IPS-NIHi11 (cell line): ENCODE data around the gene CSNK1D.
"Not testable (repeated sequence)": the region's sequence is repeated elsewhere in the genome, so short reads cannot be mapped to it uniquely, and the experiment has no call there.

Experiments
- DNase-seq: peaks from one replicate; pipeline ENCODE4 v3.0.0; 2012; ENCODE audit warnings: mixed read lengths, low spot score

Gene CSNK1D

GRCh38 chr17:82215095-82215971 lies 58.2 kb downstream of the CSNK1D start:
- peak; percentile 58 for DNase-seq

- no peak for DNase-seq
Observed at GRCh38 chr17:82214012-82214628, 59.4 kb downstream of the CSNK1D start.

GRCh38 chr17:82213251-82214011 lies 60.1 kb downstream of the CSNK1D start:
- DNase-seq = peak; percentile 79

GRCh38 chr17:82212331-82213250 lies 60.9 kb downstream of the CSNK1D start, which contains the start of gene CCDC57:
CCDC57 (minus strand) TSS chr17:82212842; CDS start chr17:82201944, 10,898 bp downstream.
- DNase-seq = peak; percentile 98

- not testable (repeated sequence) for DNase-seq
Observed at GRCh38 chr17:82210655-82211054, 62.8 kb downstream of the CSNK1D start.

GRCh38 chr17:82205720-82206508 lies 67.6 kb downstream of the CSNK1D start:
- peak; percentile 88 for DNase-seq

- no peak for DNase-seq
Observed at GRCh38 chr17:82204831-82205719, 68.4 kb downstream of the CSNK1D start.

GRCh38 chr17:82203920-82204319 lies 69.6 kb downstream of the CSNK1D start:
- DNase-seq = no peak

GRCh38 chr17:82202981-82203380 lies 70.5 kb downstream of the CSNK1D start:
- no peak for DNase-seq

- no peak for DNase-seq
Observed at GRCh38 chr17:82201498-82201910, 72.0 kb downstream of the CSNK1D start.

GRCh38 chr17:82200743-82201497 lies 72.6 kb downstream of the CSNK1D start:
- DNase-seq = no peak

GRCh38 chr17:82200135-82200534 lies 73.4 kb downstream of the CSNK1D start:
- DNase-seq = no peak

- no peak for DNase-seq
Observed at GRCh38 chr17:82199496-82199895, 74.0 kb downstream of the CSNK1D start.

GRCh38 chr17:82198092-82198491 lies 75.4 kb downstream of the CSNK1D start:
- DNase-seq = no peak

- DNase-seq = no peak
Observed at GRCh38 chr17:82195675-82196672, 77.5 kb downstream of the CSNK1D start.

- DNase-seq = no peak
Observed at GRCh38 chr17:82194765-82195164, 78.7 kb downstream of the CSNK1D start.

- no peak for DNase-seq
Observed at GRCh38 chr17:82193520-82194220, 79.8 kb downstream of the CSNK1D start.
